IPS DF 6.9 (cell line): ENCODE data around the gene CD8A.

ENCODE experiments used
- DNase-seq: peaks from one replicate; pipeline ENCODE4 v3.0.0-alpha.2; 2013; ENCODE audit warnings: low read depth, low spot score
- H3K27ac ChIP-seq: one replicate; pipeline ENCODE4 v1.5.1; 2013; ENCODE audit warnings: low read length, control low read depth
- H3K27me3 ChIP-seq: 2 replicates; pipeline ENCODE4 v1.6.1; 2013; ENCODE audit warnings: mild to moderate bottlenecking, low read length; ENCODE audit not compliant: control insufficient read depth, insufficient read depth
- H3K36me3 ChIP-seq: 2 replicates; pipeline ENCODE4 v1.6.1; 2013; ENCODE audit warnings: low read length; ENCODE audit not compliant: control insufficient read depth, insufficient read depth
- H3K4me1 ChIP-seq: 2 replicates; pipeline ENCODE4 v1.6.1; 2013; ENCODE audit warnings: low read length; ENCODE audit not compliant: control insufficient read depth, insufficient read depth
- H3K4me3 ChIP-seq: 2 replicates; pipeline ENCODE4 v1.5.1; 2013; ENCODE audit warnings: mild to moderate bottlenecking, low read length
- H3K9me3 ChIP-seq: 2 replicates; pipeline ENCODE4 v1.6.1; 2013; ENCODE audit warnings: low read length, inconsistent platforms; ENCODE audit not compliant: control insufficient read depth, insufficient read depth
- WGBS: extraction: QIAGEN DNeasy Blood & Tissue Kit; methylation state at CpG from one replicate; pipeline ENCODE4 v1.1.7; 2013; ENCODE audit warnings: mixed read lengths, missing lambda C conversion rate; ENCODE audit not compliant: insufficient read length, insufficient coverage; 5-methylcytosine and 5-hydroxymethylcytosine counted together

CD8A gene

GRCh38 chr2:86825693-86826381 is 35.1 kb upstream of the CD8A start:
- no CpG with 5 or more reads among the region's 16 CpGs for WGBS
- no peak for DNase-seq
- H3K4me3 ChIP-seq: no peak overlapping the region

DNA sequence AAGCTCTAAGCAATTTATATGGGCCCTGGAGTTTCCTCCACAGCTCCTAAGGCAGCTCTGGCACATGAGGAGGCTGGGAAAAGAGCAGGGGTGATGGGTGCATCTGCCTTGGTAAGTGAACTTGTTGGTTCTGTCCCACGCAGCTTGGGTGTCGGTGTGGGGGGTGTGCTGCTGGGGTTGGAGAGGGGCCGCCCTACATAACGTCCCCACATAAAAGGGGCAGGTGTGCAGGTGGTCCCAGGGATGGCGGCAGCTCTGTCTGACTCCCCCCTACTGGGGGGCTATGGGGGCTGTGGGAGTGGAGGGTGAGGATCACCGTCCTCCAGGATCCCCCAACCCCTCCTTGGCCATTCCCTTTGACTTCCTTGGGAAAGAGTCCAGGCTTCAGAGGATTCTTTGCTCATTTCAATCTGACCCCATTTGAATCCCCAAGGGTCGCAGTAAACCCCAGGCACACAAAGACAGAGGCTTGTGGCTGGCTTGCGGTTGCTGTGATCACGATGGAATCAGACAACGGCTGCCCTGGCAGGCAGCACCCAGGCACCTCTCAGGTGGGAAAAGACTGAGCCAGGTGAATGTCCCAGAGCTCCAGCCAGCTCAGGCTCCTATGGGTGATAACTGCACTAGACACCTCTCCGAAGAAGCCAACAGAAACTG is 34.5 kb upstream of the CD8A start:
- Histone ChIP-seq H3K4me3 (no peak overlapping the region), H3K9me3 (no peaks in the 10 kb centered on the region), H3K27ac (no peak overlapping the region), H3K36me3 (no peaks in the 10 kb centered on the region), H3K27me3 (no peaks in the 10 kb centered on the region), H3K4me1 (no peaks in the 10 kb centered on the region)
- no peak for DNase-seq
- no CpG with 5 or more reads among the region's 11 CpGs for WGBS

More at GRCh38 chr2:86825693-86826381, 35.1 kb upstream of the CD8A start:
- no peaks in the 10 kb centered on the region for H3K27me3 ChIP-seq
- H3K27ac ChIP-seq: no peak overlapping the region
- no peaks in the 10 kb centered on the region for H3K36me3 ChIP-seq
- H3K9me3 ChIP-seq: no peaks in the 10 kb centered on the region
- H3K4me1 ChIP-seq: no peaks in the 10 kb centered on the region

DNA sequence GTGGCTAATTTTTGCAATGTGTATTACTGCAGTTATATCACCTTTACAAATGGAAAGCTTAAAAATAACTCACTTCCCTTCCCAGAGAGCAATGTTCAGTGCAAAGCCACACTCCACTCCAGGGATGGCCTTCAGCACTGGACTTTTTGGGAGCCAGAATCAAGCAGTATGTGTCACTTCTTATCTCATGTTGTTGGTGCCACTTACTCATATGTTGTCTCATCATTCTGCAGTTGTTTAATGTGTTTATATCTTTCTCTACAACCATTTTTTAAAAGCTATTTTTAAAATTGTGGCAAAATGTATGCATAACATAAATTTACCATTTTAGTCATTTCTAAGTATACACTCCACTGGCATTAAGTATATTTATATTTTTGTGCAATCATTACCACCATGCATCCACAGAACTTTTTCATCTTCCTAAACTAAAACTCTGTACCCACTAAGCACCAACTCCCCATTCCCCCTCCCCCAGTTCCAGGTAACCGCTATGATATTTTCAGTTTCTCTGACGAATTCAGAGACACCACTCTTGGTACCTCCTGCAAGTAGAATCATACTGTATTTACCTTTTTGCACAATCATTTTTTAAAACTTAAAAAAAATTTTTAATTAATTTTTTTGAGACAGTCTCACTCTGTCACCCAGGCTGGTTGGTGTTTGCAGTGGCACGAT is 32.1 kb upstream of the CD8A start:
- H3K27me3 ChIP-seq: no peaks in the 10 kb centered on the region; the same call in 1 of the 2 replicates
- WGBS: no CpG with 5 or more reads among the region's 3 CpGs
- no peaks in the 10 kb centered on the region for H3K4me1 ChIP-seq
- no peaks in the 10 kb centered on the region for H3K36me3 ChIP-seq
- H3K9me3 ChIP-seq: no peaks in the 10 kb centered on the region
- DNase-seq: no peak
- no peak overlapping the region for H3K27ac ChIP-seq
- H3K4me3 ChIP-seq: no peak overlapping the region

GRCh38 chr2:86821842-86822241 is 31.1 kb upstream of the CD8A start:
- Histone ChIP-seq H3K9me3 (no peaks in the 10 kb centered on the region), H3K27ac (no peak overlapping the region), H3K27me3 (no peaks in the 10 kb centered on the region; the same call in 1 of the 2 replicates), H3K36me3 (no peaks in the 10 kb centered on the region), H3K4me1 (no peaks in the 10 kb centered on the region), H3K4me3 (no peak overlapping the region)
- DNase-seq: no peak
- WGBS: no CpG with 5 or more reads among the region's 6 CpGs

DNA sequence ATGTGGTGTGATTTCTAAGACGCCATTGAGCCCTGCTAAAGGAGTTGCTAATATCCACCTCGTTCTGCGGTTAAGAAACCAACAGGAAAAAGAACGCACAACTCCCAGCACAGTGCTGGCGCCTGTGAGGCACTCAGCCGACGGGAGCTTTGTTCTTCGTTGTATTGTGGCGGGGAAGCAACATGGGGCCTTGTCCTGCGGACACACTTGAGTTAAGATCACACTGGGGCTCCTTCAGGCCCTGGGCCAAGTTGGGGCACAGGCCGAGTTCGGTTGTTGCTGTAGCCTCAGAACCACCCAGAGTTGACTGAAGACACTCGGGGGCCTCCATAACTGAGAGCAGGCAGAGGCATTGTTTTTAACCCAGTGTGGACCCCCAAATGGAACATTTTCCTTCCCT is 30.6 kb upstream of the CD8A start:
- Histone ChIP-seq H3K27me3 (no peaks in the 10 kb centered on the region; the same call in 1 of the 2 replicates), H3K27ac (no peak overlapping the region), H3K9me3 (no peaks in the 10 kb centered on the region), H3K4me3 (no peak overlapping the region), H3K4me1 (no peaks in the 10 kb centered on the region), H3K36me3 (no peaks in the 10 kb centered on the region)
- DNase-seq: no peak
- WGBS: no CpG with 5 or more reads among the region's 13 CpGs

DNA sequence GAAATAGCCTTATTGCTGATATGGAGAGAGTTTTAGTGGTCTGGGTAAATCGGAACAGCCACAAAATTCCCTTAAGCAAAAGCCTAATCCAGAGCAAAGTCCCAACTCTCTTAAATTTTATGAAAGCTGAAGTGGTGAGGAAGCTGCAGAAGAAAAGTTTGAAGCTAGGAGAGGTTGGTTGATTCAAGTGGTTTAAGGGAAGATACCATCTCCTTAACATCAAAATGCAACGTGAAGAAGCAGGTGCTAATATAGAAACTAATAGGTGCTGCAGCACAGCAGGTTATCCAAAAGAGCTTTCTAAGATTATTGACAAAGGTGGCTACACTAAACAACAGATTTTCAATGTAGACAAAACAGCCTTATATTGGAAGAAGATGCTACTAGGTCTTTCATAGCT is 28.2 kb upstream of the CD8A start:
- no peaks in the 10 kb centered on the region for H3K4me1 ChIP-seq
- no CpG with 5 or more reads among the region's 2 CpGs for WGBS
- no peaks in the 10 kb centered on the region for H3K36me3 ChIP-seq
- H3K4me3 ChIP-seq: no peak overlapping the region
- DNase-seq: no peak
- no peaks in the 10 kb centered on the region; the same call in 1 of the 2 replicates for H3K27me3 ChIP-seq
- H3K27ac ChIP-seq: no peak overlapping the region
- H3K9me3 ChIP-seq: no peaks in the 10 kb centered on the region

- Histone ChIP-seq H3K4me3 (no peak overlapping the region), H3K4me1 (no peaks in the 10 kb centered on the region), H3K27ac (no peak overlapping the region), H3K27me3 (no peaks in the 10 kb centered on the region; the same call in 1 of the 2 replicates), H3K9me3 (no peaks in the 10 kb centered on the region), H3K36me3 (no peaks in the 10 kb centered on the region)
- no CpG with 5 or more reads among the region's 4 CpGs for WGBS
- DNase-seq: no peak
Observed at GRCh38 chr2:86818114-86818801, 27.5 kb upstream of the CD8A start.

DNA sequence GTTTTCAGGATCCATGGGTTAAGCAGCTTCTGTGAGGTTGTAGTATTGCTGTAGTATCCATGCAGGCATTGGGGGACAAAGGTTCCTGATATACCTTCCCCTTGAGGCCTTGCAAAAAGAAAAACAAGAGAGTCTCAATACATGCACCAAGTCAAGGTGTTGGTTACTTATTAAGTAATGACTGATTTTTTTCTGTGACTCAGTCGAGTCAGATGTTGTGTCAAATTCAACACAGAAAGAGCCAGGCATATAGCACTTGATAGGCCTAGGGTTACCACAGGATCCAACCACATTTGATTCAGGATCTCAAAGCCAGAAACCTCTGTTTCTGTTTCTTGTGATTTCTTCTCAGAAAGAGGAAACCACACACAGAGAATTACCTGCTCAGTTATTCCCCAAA is 24.9 kb upstream of the CD8A start:
- H3K27ac ChIP-seq: no peak overlapping the region
- H3K4me1 ChIP-seq: no peaks in the 10 kb centered on the region
- no peak overlapping the region for H3K4me3 ChIP-seq
- WGBS: no CpG with 5 or more reads among the region's 1 CpG
- H3K27me3 ChIP-seq: no peaks in the 10 kb centered on the region; the same call in 1 of the 2 replicates
- H3K9me3 ChIP-seq: no peaks in the 10 kb centered on the region
- no peak for DNase-seq
- H3K36me3 ChIP-seq: no peaks in the 10 kb centered on the region

GRCh38 chr2:86809481-86810121 is 18.9 kb upstream of the CD8A start:
- no peaks in the 10 kb centered on the region for H3K36me3 ChIP-seq
- no CpG with 5 or more reads among the region's 43 CpGs for WGBS
- no peak for DNase-seq

More at GRCh38 chr2:86809481-86810121, 18.9 kb upstream of the CD8A start:
- Histone ChIP-seq H3K27me3 (no peaks in the 10 kb centered on the region), H3K4me1 (no peaks in the 10 kb centered on the region), H3K27ac (no peak overlapping the region), H3K9me3 (no peaks in the 10 kb centered on the region), H3K4me3 (no peak overlapping the region)
